Fibroblast of villous mesenchyme (primary cell): ENCODE results near the gene PTPN22. TPM values are rescaled to one million over a fixed set of nuclear protein-coding genes. Genes with fewer than 3 reads are reported as not detected.
"Not testable (repeated sequence)": the region's sequence is repeated elsewhere in the genome, so short reads cannot be mapped to it uniquely, and the experiment has no call there.

ENCODE experiments used
- DNase-seq: peaks from one replicate; pipeline ENCODE4 v3.0.0-alpha.2; 2010; ENCODE audit warnings: low read depth
- H3K4me3 ChIP-seq: 2 replicates; pipeline ENCODE4 v1.5.1; 2011; ENCODE audit warnings: low read depth, mild to moderate bottlenecking, low read length
- CTCF ChIP-seq: IDR thresholded peaks from 2 replicates; pipeline ENCODE4 v1.5.1; 2012; ENCODE audit warnings: low read depth, mild to moderate bottlenecking, low read length; ENCODE audit not compliant: insufficient read depth
- total RNA-seq: library from RNA; depleted of rRNA; stranded (reverse); fragments of >200 nt; gene quantifications from 2 replicates; pipeline ENCODE4 v1.2.3, GENCODE V29; 2012

Gene PTPN22
- total RNA-seq, 1 donor: 0.86 TPM

DNA sequence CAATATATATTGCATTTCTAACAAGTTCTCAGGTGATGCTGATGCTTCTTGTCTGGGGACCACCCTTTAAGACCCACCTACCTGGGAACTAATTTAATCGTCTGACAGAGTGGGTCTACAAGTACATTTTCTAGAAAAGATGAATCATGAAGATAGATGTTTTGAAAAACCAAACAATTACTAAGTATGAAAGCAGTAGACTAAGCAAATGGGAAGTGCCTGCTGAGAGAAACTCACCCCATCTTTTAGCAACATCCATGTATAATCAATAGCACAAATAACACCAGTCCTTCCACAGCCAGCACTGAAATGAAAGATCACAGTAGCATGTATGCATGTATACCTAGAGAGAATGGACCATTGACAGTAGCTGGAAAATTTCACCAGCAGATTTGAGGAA lies 17.3 kb downstream of the PTPN22 start:
- DNase-seq: no peak
- no peak overlapping the region for H3K4me3 ChIP-seq
- no peak for TF ChIP-seq CTCF

GRCh38 chr1:113852694-113853093 lies 18.8 kb downstream of the PTPN22 start:
- not testable (repeated sequence) for DNase-seq, H3K4me3 ChIP-seq

GRCh38 chr1:113850127-113850796 lies 21.2 kb downstream of the PTPN22 start:
- DNase-seq: no peak
- no peak overlapping the region for H3K4me3 ChIP-seq
- no peak for TF ChIP-seq CTCF

- DNase-seq: peak; percentile 60
- no peak overlapping the region for H3K4me3 ChIP-seq
- no peak for TF ChIP-seq CTCF
Observed at GRCh38 chr1:113849072-113849471, 22.4 kb downstream of the PTPN22 start.

DNA sequence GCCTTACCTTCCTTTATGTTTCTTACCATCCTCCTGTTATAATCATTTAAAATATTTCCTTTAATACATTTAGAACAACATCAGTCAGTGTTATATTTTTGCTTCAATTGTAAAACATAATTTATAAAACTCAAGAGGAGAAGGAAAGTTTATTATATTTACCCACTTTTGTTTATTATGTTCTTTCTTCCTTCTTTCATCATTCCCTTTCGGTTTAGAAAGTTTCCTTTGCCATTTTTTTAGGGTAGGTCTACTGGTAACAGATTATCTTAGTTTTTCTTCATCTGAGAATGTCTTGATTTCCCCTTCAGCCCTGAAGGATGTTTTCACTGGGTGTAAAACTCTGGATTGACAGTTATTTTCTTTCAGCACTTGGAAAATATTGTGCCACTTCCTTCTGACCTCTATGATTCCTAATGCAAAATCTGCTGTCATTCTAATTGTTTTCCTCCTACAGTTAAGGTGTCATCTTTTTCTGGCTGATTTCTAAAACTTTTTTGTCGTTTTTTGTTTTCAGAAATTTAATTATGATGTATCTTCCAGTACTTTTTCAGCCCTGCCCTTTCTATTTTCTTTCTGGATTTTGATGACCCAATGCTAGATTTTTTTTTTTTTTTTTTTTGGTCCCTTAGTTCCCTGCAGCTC lies 25.0 kb downstream of the PTPN22 start:
- no peak overlapping the region for H3K4me3 ChIP-seq
- no peak for TF ChIP-seq CTCF
- DNase-seq: no peak

- DNase-seq: no peak
- TF ChIP-seq CTCF: no peak
- H3K4me3 ChIP-seq: no peak overlapping the region
Observed at GRCh38 chr1:113836534-113836933, 35.0 kb downstream of the PTPN22 start.

- peak; percentile 69 for DNase-seq
- TF ChIP-seq CTCF: peak; percentile 50
- H3K4me3 ChIP-seq: no peak overlapping the region
Observed at GRCh38 chr1:113835686-113836290, 35.7 kb downstream of the PTPN22 start.
